ENCODE data around the gene ZBTB7C.
A peak's percentile ranks its signal among the peaks of the same experiment; 100 is the strongest.

Gene ZBTB7C

GRCh38 chr18:48182779-48183178 lies 226.4 kb downstream of the ZBTB7C start:
- no peak for DNase-seq

GRCh38 chr18:48181857-48182256 lies 227.3 kb downstream of the ZBTB7C start:
- DNase-seq: no peak

GRCh38 chr18:48181087-48181823 lies 227.9 kb downstream of the ZBTB7C start:
- no peak for DNase-seq

- no peak for DNase-seq
Observed at GRCh38 chr18:48179666-48180065, 229.5 kb downstream of the ZBTB7C start.

GRCh38 chr18:48179001-48179400 lies 230.2 kb downstream of the ZBTB7C start:
- DNase-seq: no peak

GRCh38 chr18:48176909-48177308 lies 232.3 kb downstream of the ZBTB7C start:
- DNase-seq: no peak

GRCh38 chr18:48173557-48173956 lies 235.6 kb downstream of the ZBTB7C start:
- no peak for DNase-seq

GRCh38 chr18:48172226-48173006 lies 236.8 kb downstream of the ZBTB7C start:
- DNase-seq: no peak

- no peak for DNase-seq
Observed at GRCh38 chr18:48171490-48172188, 237.5 kb downstream of the ZBTB7C start.

- DNase-seq: no peak
Observed at GRCh38 chr18:48170651-48171050, 238.5 kb downstream of the ZBTB7C start.

GRCh38 chr18:48168861-48169260 lies 240.3 kb downstream of the ZBTB7C start:
- DNase-seq: no peak

GRCh38 chr18:48167897-48168253 lies 241.3 kb downstream of the ZBTB7C start:
- DNase-seq: no peak

- no peak for DNase-seq
Observed at GRCh38 chr18:48166336-48166875, 242.8 kb downstream of the ZBTB7C start.

GRCh38 chr18:48165111-48165866 lies 243.9 kb downstream of the ZBTB7C start:
- no peak for DNase-seq

- DNase-seq: no peak
Observed at GRCh38 chr18:48164701-48165100, 244.5 kb downstream of the ZBTB7C start.

GRCh38 chr18:48164116-48164515 lies 245.1 kb downstream of the ZBTB7C start:
- no peak for DNase-seq

- no peak for DNase-seq
Observed at GRCh38 chr18:48163738-48164115, 245.5 kb downstream of the ZBTB7C start.

- no peak for DNase-seq
Observed at GRCh38 chr18:48162956-48163737, 246.0 kb downstream of the ZBTB7C start.

GRCh38 chr18:48161911-48162698 lies 247.1 kb downstream of the ZBTB7C start:
- peak; percentile 41 to 74 for DNase-seq

- DNase-seq: peak; percentile 44 to 80
Observed at GRCh38 chr18:48161191-48161910, 247.8 kb downstream of the ZBTB7C start.

All from SHP77 (cell line).